ENCODE measurements around the gene FSTL1. TPM values are rescaled to one million over a fixed set of nuclear protein-coding genes. Genes with fewer than 3 reads are reported as not detected.

The FSTL1 gene
- total RNA-seq, 1 experiment from 2014 or later = 20.7 TPM

GRCh38 chr3:120481081-120481480 is 30.3 kb upstream of the FSTL1 start:
- intact Hi-C loops (cut with micrococcal nuclease) = no loop called here
- H3K79me2 ChIP-seq (ENCODE audit: insufficient read depth, low read length) = no peaks in the 10 kb centered on the region
- TF ChIP-seq REST (IDR thresholded peaks at IDR 0.05; ENCODE audit: low read depth) (no peak), FOSL1 (IDR thresholded peaks at IDR 0.05; ENCODE audit: low read depth) (no peak), TCF7L2 (IDR thresholded peaks at IDR 0.05; ENCODE audit: borderline replicate concordance, extremely low read depth, insufficient read depth, insufficient read length) (no peak), SP1 (IDR thresholded peaks at IDR 0.05; ENCODE audit: low read depth) (no peak), ZBTB33 (IDR thresholded peaks at IDR 0.05; ENCODE audit: extremely low read depth, insufficient replicate concordance, low read length) (no peak), EZH2 (IDR thresholded peaks at IDR 0.05) (no peak), POLR2AphosphoS5 (IDR thresholded peaks at IDR 0.05; ENCODE audit: low read depth, low read length) (no peak), CEBPB (IDR thresholded peaks at IDR 0.05; ENCODE audit: low read depth) (no peak), ZNF274 (IDR thresholded peaks at IDR 0.05; ENCODE audit: low read depth, low read length) (no peak), MAX (IDR thresholded peaks at IDR 0.05) (no peak)
- no peaks in the 10 kb centered on the region; the same call in 1 of the 2 replicates for H3K9me2 ChIP-seq (ENCODE audit: insufficient read depth)
- H3K4me2 ChIP-seq (ENCODE audit: low read length) = no peak overlapping the region
- BruUV-seq (replicated peaks) = no TSS peak
- ATAC-seq (no peak), DNase-seq (ENCODE audit: low read depth, low spot score) (no peak)
- ChIA-PET POLR2A (no interaction called here), RAD21 (ENCODE audit: low non-redundant PET in 1 of 2, low total read pairs in 2 of 2, uncharacterized antibody in 2 of 2, unreplicated experiment in 2 of 2) (no interaction called here), CTCF (no interaction called here)
- H3K36me3 ChIP-seq (ENCODE audit: control insufficient read depth in 1 of 2, insufficient read depth in 2 of 2, low read length in 2 of 2) = no peaks in the 10 kb centered on the region
- H3K27me3 ChIP-seq (ENCODE audit: insufficient read depth, low read length) = no peaks in the 10 kb centered on the region
- H2AFZ ChIP-seq (ENCODE audit: low read depth, low read length, poor library complexity, severe bottlenecking) = no peak overlapping the region
- no peaks in the 10 kb centered on the region for H3K4me1 ChIP-seq (ENCODE audit: control insufficient read depth in 1 of 2, insufficient read depth in 2 of 2, low read length in 2 of 2)
- no peak overlapping the region for H3K4me3 ChIP-seq (replicated peaks in 1 of 2; ENCODE audit: low read depth in 1 of 2, low read length in 2 of 2)
- H3K9me3 ChIP-seq (ENCODE audit: control insufficient read depth in 1 of 2, insufficient read depth in 1 of 2, low read depth in 1 of 2, low read length in 2 of 2) = no peaks in the 10 kb centered on the region
- no peak overlapping the region for H3K27ac ChIP-seq (ENCODE audit: low read depth, low read length)
- no peak overlapping the region for H3K9ac ChIP-seq (ENCODE audit: low read length)
- no peaks in the 10 kb centered on the region for H4K20me1 ChIP-seq (ENCODE audit: insufficient read depth)

All from HCT116 (cell line).